GM11168 (cell line): ENCODE measurements around the gene SCN4B.

Experiments
- in situ Hi-C: fragments of 300-500 bp; cut with MboI; formaldehyde crosslinking; loops from one replicate; pipeline ENCODE4 v1.12.0; 2022; ENCODE audit warnings: low sequenced_read_pairs; ENCODE audit not compliant: unreplicated experiment

The SCN4B gene

DNA sequence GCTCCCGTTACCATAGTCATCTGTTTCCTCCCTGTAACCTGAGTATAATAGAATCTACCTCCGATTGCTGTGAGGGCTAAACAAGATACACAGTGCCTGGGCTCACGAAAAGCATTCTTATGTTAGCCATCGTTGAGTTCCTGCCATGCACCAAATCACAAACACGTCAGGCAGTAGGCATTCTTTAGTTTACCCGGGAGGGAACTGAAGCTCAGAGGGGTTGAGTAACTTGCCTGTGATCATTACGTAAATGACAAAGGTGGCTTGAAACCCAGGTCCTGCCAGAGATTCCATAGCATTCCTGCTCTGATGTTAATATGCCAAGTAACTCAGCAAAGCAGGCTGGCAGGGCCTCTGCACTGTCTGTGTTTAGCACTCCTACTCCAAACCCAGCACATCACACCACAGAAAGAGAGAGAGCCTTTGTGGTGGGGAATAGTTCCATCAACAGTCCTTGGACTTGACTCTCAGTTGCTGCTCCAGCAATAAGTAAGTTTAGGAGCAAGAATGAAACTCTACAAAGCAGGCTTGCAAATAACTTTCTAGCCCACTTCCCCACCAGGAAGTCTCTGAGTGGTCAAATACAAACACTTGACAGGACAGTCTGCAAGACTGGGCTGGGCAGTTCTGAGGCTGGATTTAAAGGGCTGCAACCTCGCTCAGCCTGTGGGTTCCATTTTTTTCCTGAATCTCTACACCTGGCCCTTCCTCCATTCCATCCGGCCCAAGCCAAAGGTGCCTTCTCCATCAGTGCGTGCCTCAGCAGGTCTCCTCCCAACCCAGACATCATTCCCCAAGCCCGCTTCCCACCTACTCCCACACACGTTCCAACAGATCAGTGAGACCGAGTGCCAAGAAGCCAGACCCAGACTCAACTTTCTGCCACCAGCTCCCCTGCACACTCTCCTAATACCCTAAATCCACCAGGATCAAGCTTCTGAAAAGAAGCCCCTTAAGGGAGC is 22.7 kb upstream of the SCN4B start:
- in situ Hi-C loops = no loop called here

DNA sequence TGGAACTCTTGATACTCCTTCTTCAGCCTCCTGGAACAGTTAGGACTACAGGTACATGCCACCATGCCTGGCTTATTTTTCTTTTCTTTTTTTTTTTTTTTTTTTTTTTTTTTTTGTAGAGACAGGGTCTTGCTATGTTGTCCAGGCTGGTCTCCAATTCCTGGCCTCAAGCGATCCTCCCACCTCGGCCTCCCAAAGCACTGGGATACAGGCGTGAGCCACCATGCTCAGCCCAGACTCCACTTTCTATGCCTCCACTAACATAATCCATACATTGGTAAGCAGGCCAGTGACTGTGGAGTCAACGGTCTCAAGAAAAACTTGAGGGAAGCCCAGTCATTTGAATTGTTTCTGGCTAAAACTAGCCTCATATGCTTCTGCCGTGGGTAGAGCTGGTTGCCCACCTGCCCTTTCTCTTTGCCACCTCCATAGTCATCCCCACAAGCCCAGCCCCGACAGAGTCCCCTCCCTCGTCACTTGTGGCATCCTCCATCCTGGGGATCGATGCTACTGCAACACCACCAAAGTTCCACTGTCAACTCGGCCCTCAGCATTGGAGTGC is 21.5 kb upstream of the SCN4B start:
- in situ Hi-C loops = no loop called here

DNA sequence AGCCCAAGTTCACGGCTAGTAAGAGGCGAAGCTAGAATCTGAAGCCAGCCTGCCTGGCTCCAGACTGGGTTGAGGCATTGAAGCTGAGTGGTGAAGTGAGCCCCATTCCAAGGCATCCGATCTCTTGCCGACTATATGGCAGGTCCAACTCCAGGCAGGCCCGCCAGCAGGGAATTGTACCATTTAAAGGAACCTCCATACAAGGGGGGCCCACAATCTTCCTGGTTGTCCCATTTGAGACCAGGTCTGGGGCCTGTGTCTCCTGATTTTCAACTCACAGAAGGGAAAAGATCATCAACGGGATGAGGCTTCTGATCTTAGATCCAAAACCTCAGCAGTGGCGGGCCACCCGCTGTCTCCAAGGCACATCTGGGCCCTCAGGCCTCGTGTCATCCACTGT is 19.7 kb upstream of the SCN4B start:
- in situ Hi-C loops = no loop called here

DNA sequence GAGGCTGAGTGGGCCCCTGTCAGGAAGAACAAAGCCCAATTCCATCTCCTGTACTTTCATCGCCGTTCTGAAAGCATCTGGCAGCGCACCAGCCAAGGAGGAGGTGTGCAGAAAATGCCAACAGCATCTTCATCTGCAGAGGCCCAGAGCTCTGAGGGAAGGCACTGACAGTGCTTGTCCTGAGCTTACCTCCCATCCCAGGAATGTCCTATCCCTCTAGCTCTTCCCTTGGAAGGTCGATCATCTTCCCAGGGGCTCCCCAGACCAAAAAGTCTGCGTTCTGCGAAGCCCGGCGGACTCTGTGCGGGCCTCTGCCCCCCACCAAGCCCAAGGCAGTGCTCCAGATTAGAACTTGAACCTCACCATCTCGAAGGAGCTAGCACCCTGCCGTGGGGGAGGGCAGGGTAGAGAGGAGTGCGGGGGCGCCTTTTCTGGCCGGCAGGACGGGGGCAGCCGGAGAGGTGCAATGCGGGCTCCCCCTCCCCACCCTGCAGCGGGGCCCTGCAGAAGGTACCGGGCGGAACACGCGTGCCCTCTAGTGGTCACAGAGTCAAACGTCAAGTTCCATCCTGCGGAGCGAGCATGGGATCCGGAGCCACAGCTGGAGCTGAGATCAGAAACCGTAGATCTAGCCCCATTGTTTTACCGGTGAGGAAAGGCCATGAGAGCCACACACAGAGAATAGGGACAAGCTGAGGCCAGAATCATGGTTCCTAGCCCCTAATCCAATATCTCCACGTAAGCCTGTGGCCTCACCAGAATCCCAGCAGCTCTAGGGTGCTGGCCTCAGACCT is 18.8 kb upstream of the SCN4B start:
- in situ Hi-C loops = no loop called here

DNA sequence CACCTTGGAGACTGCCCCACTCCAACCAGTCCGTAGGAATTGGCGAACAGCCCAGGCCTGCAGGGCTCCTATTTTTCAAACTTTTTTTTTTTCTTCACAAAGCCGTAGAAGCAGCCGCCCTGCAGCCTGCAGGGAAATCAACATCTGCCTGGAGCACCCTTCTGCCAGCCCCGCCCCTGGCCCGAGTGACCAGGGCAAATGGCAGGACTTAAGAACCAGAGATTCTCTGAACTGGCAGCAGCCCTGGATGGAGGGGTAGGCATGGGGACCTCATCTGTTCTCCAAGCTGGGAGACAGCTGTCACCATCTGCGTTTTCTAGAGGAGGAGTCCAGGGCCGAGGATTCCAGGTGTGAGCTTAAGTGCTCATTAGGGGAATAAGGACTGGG is 18.3 kb upstream of the SCN4B start:
- in situ Hi-C loops = no loop called here

DNA sequence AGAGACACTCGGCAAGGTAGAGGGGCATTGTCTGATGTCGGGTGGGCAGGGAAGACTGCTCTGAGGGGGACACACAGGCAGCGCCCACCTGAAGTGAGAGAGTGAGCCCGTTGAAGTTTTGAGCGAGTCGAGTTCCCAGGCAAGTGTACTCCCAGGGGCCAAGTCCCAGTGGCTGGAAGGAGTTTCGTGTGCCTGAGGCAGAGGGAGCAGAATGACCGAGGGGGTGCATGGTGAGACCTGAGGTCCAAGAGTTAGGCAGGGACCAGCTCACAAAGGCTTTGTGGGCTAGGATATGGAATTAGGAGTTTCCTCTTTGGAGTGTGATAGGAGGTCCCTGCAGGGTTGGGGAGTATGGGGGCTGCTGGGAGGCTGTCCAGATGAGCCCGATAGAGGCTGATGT is 17.6 kb upstream of the SCN4B start:
- in situ Hi-C loops = no loop called here

DNA sequence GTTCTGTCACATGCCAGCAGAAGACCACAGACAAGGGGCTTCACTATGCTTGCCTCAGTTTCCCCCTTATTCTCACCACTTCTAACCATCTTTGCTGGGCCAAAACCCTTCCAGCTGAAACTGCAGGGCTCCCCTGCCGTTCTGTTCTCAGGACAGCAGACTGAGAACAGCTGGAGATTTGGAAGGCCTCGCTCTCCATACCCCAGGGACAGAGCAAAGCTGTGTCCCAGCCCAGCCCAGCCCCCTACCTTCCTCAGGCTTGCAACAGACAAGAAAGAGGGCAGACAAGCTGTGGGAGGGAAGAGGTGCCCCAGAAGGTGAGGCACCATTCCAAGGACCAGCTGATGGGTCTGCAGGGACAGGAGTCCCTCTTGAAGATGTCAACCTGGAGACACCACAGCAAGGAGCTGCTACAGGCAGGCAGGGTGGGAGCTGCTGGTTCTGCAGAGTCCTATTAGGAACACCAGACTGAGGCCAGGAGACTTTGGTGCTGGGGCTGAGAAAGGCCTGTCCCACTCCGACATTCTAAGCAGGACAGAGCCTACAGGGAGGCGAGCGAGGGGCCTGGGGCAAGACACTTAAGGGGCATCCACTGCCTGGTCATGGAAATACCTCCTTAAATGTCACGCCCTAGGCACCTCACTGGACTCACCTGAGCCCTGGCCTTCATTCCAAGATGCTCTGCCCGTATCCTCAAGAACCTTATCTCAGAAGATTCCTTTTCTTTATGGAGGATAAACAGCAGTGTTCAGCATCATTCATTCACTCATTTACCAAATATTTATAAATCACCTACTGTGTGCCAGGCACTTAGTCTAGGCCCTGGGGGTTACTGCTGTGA is 16.9 kb upstream of the SCN4B start:
- in situ Hi-C loops = no loop called here

DNA sequence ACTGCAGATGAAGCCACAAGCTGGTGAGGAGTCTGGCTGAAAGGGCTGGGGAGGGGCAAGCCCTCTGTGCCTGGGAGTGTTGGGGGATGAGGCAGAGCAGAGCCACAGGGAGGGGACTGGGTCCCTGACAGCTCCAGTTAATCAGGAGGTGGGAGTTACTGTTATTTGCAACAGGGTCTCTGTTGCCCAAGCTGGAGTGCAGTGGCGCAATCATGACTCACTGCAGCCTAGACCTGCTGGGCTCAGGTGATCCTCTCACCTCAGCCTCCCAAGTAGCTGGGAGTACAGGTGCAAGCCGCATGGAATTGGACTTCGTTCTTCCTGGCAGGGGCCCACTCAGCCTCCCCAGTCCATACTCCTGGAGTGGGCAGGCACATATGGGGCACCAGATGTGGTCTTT is 16.1 kb upstream of the SCN4B start:
- in situ Hi-C loops = no loop called here

DNA sequence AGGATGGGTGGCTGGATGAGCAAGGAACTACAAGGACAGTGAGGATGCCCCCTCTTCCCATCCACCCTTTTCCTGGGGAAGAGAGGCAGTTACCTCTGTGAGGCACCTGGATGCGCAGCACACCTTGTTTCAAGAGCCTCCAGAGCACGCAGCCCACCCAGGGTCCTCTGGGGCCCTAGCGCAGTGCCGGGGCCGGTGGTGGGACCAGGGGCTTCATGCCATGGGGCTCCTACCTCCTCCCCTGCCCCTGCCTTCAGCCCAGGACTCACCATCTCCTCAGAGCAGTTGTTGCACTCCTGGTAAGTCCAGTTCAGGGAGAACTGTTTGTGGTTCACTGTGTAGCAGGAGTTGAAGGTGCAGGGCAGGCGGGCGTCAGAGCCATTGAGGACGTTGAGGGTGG is 15.7 kb upstream of the SCN4B start:
- in situ Hi-C loops = no loop called here

DNA sequence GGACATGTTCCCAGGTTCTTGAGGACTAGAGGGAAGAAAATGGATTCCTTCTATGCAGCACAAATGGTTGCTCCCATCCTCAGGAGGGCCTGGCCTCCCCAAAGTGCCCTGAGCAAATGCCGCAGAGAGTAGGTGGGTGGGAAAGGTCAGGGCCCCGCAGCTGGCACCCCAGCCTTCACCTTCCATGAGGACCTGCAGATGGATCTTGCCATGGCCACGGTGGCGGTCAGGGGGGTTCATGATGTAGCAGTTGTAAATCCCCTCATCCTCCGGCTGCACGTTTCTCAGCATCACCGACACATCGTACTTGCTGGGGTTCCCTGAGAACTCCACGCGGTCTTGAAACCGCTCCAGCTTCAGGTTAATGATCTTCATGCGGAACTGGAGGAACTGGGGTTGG is 15.3 kb upstream of the SCN4B start:
- in situ Hi-C loops = no loop called here

DNA sequence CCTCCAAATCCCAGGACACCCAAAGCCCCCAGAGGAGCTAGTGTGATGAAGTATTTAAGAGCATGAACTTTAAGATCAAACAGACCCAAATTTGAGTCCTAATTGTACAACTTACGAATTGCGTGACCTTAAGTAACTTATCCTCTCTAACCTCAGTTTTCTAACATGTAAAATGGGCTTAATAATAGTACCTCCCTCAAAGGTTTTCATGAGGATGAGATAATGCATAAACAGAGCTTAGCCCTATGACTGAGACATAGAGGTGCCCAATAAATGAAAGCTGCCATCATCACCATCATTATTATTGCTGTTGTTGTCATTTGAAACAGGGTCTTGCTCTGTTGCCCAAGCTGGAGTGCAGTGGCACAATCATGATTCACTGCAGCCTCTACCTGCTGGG is 14.6 kb upstream of the SCN4B start:
- in situ Hi-C loops = no loop called here

DNA sequence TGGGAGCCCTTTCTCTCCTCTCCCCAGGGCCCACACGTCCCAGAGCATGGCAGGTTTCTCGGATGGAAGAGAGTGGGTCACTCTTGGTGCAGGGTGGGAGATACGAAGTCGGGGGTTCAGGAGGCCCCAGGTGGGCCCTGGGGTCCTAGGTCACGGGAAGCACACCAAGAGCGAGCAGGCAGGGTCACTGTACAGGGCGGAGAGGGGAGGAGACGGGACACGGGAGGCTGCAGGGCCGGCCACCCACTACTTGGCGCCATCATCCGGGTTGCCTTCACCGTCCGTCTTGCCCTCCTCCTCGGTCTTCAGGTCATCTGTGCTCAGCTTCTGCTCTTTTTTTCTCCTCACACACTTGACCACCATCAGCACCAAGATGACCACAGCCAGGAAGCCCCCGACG is 14.0 kb upstream of the SCN4B start:
- in situ Hi-C loops = no loop called here

DNA sequence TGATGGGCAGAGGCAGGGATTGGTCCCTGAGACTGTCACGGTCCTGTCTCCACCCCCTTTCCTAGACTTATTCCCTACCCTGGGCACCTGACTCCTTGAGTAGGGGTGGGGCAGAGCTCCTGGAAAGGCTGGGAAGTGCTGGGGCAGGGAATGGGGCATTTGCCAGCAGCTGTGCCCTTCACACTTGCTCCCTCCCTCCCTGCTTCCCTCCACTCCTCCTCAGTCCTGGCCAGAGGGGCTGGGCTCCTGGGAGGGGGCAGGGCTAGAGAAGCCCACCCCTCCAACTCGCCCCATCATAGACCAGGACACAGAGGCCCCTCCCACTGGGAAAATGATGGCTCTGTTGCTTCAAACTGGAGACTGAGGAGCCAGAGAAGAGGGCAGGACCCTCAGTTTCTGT is 12.3 kb upstream of the SCN4B start:
- in situ Hi-C loops = no loop called here

DNA sequence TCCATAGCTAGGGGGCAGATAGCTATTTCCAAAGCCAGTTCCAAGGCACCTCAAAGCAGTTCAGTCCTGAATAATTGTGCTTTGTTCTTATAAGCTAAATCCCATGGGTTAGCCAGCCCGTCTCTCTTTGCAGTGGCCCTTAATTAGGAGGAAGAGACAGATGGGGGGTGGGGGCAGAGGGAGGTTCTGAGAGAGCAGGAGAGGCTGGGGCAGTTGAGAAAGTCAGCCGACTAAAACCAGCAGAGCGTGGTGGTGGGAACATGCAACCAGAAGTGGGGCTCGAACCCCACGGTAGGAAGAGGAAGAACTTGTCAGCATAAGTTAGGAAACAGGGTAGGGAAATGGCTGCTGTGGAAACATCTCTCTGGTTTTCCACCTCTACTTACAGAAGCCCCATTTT is 10.9 kb upstream of the SCN4B start:
- in situ Hi-C loops = no loop called here

DNA sequence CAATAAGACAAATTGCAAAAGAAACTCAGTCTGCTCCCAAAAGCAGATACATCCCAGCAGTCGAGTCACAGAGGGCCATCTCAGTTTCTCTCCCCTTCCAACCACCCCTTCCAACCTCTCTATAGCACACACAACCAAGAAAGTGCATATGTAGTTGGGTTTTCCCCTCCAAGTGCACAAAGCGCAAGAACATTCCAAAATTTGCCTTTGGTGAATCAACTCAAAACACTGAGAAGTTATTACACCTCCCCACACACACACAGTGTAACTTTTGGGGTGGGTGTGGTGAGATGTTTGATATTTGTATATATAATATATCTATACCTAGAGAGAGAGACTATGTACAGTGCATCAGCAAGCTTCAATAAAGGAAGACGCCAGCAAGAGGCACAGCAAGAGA is 10.2 kb upstream of the SCN4B start:
- in situ Hi-C loops = no loop called here

DNA sequence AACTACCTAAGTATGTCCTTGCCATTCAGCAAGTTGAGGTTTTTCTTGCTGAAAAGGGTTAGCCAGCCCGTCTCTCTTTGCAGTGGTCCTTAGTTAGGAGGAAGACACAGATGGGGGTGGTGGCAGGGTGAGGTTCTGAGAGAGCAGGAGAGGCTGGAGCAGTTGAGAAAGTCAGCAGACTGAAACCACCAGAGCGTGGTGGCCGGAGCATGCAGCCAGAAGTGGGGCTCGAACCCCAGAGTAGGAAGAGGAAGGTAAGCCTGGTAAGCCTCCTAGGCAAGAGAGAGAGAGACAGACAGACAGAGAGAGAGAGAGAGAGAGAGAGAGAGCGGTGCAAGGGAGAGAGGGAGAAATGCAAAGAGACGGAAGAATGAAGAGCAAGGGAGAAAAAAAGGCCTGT is 9.2 kb upstream of the SCN4B start:
- in situ Hi-C loops = no loop called here

DNA sequence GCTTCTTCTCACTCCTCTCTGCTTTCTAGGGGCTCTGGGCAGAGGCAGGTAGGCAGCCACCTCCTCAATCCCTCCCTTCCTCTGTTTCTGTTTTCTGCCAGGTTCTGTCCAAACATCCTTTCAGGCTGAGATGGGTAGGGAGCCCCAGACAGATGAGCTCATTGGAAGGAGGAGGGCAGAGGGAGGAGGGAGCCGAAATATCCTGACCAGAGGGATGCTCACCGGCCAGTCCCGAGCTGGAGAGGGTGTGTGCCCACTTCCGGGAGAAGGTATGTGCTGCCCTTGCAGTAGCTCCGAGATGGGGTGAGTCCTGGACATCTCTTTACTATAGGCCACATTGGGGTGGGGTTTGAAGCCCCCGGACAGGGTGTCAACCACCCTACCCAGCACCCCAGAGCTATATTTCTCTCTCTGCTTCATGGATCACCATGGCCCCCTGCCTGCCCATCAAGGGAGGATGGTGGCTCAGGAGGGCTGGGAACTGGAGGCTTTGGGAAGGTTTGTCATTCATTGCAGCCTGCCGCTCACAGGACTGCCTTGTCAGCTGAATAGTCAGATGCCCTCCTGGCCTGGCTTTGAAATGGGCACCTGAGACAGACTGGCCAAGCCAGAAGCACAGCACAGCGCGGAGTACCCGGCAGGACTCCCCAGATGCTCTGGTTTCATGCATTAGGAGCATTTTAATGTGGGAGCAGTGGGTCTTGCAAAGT is 4.7 kb upstream of the SCN4B start:
- in situ Hi-C loops = no loop called here

DNA sequence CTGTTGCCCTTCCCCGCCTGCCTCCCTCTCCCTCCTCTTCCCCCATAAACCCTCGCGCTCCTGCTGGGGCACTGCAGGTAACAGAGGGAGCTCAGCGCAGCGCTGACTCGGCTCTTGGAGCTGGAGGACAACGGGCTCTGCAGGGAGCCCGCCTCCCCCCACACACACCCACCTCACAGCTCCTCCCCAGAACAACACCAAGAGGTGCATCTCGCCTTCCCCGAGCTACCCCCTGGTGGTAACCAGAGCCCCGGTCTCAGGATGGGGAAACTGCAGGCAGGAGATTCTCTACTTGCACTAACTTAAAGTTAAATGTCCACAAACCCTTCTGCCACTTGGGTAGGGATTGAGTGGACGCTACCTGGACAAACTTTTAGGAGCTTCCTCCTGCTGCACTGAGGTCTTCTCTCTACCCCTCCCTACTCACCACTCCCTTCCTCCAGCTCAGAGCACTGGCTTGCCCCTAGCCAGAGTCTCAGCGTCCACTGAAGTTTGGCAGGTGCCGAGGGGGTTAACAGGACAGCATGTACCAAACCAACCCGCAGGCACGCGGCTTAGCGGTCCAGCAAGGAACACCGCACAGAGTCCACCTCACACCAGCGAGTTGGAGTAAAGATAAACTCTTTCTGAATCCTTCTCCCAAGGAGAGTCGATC is 4.0 kb upstream of the SCN4B start:
- in situ Hi-C loops = no loop called here

DNA sequence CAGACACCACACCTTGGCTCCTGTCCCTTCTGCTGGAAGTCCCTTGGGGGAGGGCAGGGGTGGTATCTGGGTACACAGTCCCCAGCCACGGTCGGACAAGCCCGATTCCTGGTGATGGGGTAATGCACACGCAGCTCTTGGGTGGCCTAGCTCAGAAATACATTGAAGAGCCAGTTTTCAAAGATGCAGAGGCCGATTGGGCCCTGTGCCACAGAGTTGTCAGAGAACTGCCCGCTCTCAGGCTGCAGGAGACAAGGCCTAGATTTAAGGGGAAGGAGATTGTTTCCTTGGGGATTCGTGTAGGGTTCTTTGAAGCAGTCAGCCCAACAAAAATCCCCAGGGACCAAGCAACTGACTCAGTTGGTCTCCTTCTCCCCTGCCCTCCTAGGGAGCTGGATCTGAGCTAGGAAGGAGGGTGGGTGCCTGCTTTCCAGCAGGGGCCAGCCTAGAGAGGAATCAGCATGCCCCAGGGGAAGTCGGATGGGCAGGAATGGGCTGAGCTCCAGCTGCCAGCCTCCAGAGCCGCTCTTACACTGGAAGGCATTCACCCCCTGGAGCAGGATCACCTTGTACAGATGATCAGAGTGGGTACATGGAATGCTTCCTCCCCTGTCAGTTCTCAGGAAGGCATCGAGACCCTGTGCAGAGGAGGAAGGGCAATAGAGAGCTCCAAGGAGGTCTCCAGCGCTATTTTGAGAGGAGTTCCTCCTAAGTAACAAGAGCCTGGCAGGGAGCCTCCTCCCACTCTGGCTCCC is 3.3 kb upstream of the SCN4B start:
- in situ Hi-C loops = no loop called here
